HG03135 (cell line): ENCODE measurements around the gene RPL39L.
"Not testable (repeated sequence)": the region's sequence is repeated elsewhere in the genome, so short reads cannot be mapped to it uniquely, and the experiment has no call there.

Experiments
- ATAC-seq: cut with Tn5 transposase; IDR thresholded peaks from one replicate; pipeline ENCODE4 v1.9.1; 2021; ENCODE audit warnings: mild to moderate bottlenecking, moderate library complexity; ENCODE audit not compliant: unreplicated experiment

RPL39L gene

GRCh38 chr3:187139126-187139894 is at the start of gene RPL39L:
Gene RPL39L (minus strand): TSS chr3:187139496. CDS start chr3:187121300, 18,196 bp downstream.
- peak; percentile 99 for ATAC-seq

DNA sequence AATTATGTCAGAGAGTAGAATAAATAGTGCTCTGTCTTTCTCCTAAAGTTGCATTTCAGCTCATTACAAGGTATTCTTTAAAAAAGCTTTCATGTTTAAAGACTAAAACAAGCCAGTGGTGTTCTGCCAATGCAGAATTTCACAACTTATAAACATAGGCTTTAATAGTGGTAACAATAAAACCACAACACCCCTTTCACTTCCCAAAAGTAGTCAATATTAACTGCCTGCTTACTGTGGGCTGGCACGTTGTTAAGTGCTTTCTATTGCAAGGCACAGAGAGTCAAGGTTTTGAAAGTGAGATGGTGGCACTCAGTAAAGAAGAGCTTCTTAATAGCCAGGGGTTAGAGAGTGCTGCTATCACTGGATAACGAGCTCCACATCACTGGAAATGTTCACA is 49.6 kb upstream of the RPL39L start:
- no peak for ATAC-seq

GRCh38 chr3:187186801-187187421 is 47.6 kb upstream of the RPL39L start:
- no peak for ATAC-seq

- ATAC-seq, result no peak
These were observed 47.1 kb upstream of the RPL39L start for GRCh38 chr3:187186375-187186774.

GRCh38 chr3:187185759-187186158 is 46.5 kb upstream of the RPL39L start:
- no peak for ATAC-seq

DNA sequence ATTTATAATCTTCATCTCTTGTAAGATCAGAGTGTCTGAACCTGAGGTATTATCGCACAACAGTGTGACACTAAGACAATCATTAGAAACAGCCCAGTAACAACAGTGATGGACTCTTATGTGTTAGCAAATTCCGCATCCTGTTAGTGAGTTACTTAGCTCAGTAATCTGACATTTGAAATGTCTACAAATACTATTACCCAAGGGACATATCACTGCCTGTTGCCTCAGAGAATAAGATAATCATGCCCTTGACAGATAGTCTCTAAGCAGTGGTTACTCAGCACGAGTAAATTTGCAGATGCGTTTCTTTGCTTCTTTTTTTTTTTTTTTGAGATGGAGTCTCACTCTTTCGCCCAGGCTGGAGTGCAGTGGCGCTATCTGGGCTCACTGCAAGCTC is 44.6 kb upstream of the RPL39L start:
- no peak for ATAC-seq

DNA sequence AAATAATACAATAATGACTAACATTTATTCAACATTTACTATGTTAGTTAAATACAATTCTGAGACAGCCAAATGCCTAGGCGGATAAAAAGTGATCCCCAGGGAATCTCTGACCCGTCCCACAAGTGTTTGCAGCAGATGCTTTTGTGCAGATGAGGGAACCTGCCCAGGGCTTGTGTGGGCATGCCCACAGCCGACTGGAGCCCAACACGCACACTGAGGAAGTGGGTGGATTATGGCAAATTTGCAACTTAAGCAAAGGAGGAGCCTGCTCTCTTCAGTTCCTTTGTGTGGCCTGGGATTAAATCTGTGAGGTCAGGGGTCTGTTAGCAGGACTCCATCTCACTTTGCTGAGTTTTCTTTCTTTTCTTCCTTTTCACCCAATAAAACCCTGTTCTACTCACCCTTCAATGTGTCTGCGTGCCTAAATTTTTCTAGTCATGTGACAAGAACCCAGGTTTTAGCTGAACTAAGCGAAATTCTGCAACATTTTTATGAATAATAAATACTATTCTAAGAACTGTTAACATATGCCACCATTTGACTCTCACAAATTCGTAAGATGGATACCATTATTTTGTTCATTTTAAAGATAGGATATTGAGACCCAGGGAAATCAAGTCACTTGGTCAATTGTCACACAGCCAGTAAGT is 44.0 kb upstream of the RPL39L start:
- no peak for ATAC-seq

GRCh38 chr3:187181454-187182170 is 42.3 kb upstream of the RPL39L start:
- no peak for ATAC-seq

DNA sequence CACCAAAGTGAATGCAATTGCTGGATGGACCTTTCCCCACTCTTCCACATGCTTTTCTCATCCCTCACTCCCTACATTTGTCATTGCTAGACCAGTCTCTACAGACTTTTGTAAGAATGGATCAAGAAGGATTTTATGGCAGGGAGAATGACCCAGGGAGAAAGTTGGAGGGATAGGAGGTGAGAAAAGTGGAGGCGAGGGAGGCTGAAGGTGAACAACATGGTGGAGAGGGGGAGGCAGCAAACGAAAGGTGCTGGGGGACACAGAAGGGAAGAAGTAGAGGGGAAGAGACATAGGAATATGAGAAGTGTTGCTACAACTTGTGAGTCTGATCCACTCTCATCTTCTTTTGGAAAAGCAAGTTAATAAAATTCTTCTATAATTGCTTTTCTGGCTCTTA is 33.6 kb upstream of the RPL39L start:
- ATAC-seq, result no peak

GRCh38 chr3:187170911-187171310 is 31.6 kb upstream of the RPL39L start:
- ATAC-seq, result not testable (repeated sequence)

DNA sequence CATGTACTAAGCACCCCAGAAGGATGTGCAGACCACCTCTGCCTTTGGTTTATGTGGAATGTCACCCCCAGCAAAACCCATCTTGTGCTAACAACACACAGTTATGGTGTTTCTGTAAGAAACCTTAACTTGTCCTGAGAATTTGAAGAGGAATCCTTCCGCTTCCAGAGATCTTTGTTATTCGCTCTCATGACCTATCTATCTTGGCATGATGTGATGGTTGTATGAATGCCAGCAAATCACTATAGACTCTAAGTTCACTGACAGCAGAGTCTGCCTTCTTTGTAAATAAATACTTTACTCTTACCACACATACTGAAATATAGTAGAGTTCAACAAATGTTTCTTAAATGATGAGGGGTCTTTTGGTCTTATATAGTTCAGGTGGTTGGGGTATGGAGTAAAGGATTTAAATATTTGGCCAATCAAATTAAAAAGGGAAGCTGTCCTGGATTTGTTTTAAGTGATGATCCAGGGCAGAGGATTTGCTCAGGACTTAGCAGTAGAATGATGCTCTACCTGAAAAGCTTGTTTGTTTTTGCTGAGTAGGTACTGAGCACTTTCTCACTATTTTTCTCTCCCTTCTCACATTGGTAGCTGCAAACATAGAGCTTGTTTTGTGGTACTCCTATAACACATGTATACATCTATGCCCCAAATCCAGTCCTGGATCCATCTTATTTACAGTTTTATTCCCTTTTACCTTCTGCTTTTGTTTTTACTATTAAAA is 30.1 kb upstream of the RPL39L start:
- no peak for ATAC-seq

DNA sequence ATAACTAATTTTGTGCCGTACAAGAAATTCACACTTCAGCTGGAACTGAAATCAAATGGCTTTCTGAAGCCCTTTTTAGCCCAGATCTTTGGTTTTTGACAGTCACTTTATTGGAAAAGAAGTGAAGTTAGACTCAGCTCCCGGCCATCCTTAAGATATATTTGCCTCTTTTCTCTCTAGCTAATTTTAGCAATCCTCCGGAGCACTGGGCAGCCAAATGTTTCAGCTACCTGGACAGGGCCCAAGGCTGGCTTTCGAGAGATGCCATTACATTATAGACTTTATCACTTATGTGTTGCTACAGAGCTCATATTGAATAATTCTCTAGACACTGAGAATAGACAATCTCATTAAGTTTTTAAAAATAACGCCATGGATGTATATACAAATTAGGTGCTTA is 28.5 kb upstream of the RPL39L start:
- no peak for ATAC-seq

GRCh38 chr3:187166750-187167149 is 27.5 kb upstream of the RPL39L start:
- no peak for ATAC-seq

- ATAC-seq, result no peak
These were observed 25.8 kb upstream of the RPL39L start for GRCh38 chr3:187165144-187165543.

DNA sequence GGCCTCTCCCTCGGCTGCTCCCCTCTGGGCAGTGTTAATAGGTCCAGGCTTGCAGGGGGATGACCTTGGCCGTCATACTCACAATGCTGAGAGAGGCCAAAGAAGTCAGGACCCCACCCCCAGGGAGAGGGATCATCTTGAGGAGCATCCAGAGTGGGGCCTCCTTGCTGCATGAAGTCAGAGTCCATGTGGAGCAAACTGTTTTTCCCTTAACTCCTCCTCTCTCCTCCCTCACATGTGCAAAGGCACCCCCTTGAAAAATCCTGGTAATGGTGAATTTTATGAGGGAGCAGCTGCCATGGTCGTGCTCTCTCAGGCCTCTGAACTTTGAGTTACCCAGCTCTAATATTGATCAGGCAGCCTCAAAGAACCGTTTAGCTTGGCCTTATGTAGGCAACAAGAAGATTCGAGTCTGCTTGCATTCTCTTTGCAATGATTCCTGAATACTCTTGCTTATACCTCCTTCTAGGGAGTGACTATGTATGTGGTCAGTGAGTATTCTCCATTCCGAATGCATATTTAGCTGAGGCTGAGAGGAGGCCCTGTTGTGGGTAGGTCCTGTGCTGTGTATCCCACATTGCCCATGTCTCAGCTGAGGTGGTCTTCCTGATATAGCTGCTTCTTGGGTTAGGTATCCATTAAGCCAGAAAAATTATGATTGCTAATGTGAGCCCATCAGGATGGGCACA is 23.1 kb upstream of the RPL39L start:
- no peak for ATAC-seq

- no peak for ATAC-seq
These were observed 22.3 kb upstream of the RPL39L start for GRCh38 chr3:187161556-187161955.

DNA sequence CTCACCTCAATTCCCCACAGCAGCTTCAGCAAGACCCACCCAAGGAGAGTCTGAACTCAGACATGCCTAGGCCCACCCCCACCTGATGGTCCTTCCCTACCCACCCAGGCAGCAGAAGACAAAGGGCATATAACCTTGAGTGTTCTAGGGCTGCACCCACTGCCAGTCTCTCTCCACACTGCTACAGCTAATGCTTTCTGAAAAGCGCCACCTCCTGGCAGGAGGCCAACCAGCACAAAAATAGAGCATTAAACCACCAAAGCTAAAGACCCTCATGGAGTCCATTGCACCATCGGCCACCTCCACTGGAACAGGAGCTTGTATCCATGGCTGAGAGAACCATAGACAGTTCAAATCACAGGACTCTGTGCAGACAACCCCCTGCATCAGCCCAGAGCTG is 11.3 kb upstream of the RPL39L start:
- ATAC-seq, result no peak

GRCh38 chr3:187150186-187150585 is 10.9 kb upstream of the RPL39L start:
- ATAC-seq, result no peak

- no peak for ATAC-seq
These were observed 7.1 kb upstream of the RPL39L start for GRCh38 chr3:187146389-187146788.
